HG03045 (cell line): Measurements from ENCODE around the gene DZIP1L.
A peak's percentile ranks its signal among the peaks of the same experiment; 100 is the strongest.

Experiments
- ATAC-seq: cut with Tn5 transposase; IDR thresholded peaks from one replicate; pipeline ENCODE4 v1.9.1; 2021; ENCODE audit warnings: mild to moderate bottlenecking, moderate library complexity; ENCODE audit not compliant: unreplicated experiment

The DZIP1L gene

DNA sequence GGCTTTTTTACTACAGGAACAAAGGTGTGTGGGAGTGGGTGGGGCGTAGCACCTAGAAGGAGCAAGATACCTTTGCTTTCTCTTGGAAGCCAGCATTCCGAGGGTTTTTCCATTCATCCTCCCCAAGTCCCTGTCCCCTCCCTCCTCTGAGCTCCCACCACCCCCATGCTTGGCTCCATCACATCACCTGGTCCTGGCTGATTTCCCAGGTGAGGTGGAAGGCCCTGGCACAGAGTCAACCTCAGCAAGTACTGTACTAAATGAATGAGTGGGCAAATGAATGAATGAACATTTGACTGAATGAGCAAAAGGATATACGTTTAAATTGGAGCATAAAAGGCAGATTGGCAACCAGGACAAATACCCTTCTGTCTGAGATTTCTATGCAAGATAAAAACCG, 45.4 kb downstream of the DZIP1L start:
- no peak for ATAC-seq

DNA sequence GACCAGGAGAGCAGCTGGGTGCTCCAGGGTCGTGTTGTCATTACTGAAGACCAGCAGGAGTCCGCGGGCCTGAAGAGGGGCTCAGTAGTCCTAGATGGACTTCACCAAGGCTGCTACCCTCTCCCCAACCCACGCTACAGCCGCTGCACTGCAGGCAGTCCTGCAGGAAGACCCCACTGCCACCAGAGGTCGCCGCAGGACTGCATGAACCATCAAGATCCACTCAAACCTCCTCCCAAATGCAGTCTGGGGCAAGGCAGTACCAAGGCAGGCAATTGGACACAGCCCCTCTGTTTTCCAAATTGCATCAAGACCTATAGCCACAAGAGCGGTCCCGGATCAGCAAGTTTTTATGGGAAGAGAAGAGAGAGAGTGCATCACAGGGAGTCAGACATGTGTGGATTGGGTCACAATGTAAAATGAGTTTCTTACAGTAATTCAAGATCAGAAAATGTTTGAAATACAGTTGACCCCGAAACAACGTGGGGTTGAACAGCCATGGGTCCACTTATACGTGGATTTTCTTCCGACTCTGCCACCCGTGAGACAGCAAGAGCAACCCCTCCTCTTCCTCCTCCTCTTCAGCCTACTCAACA, 46.7 kb downstream of the DZIP1L start:
- ATAC-seq, result peak; percentile 77

DNA sequence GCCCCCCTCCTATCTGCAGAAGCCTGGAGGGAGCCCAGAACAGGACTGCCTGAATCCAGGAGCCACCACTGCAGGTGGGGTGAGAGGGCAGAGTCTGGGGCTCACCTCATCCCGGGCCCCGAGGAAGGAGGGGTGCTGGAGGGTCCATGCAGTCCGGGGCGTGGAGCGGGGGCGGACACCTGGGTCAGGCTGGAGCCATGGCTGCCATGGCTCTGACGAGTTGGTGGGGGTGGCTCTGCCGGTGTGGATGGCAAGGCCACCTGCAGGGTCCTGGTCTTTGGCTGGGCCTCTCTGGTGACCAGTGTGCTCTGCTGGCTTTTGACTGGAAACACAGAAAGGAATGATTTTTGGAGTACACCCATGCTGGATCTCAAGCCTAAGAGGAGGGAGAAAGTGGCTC, 47.4 kb downstream of the DZIP1L start:
- ATAC-seq, result no peak

DNA sequence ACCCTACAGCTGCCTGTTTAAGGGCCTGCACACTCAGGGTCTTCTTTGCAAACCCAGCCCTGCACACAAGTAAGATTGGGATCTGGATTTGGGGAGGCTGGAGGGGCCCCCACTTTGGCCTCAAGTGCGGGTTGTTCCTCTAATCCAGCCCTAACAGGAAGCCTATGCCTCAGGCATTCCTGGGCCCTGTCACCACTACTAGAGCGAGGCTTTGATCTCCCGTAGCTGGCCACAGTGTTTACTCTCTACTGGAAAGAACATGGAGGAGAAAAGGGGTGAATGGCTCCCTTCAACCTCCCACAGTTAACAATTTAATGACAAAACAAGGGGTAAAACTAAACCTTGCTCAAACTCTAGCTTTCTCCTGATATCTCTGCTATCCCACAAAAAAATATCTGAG, 48.4 kb downstream of the DZIP1L start:
- ATAC-seq, result no peak

DNA sequence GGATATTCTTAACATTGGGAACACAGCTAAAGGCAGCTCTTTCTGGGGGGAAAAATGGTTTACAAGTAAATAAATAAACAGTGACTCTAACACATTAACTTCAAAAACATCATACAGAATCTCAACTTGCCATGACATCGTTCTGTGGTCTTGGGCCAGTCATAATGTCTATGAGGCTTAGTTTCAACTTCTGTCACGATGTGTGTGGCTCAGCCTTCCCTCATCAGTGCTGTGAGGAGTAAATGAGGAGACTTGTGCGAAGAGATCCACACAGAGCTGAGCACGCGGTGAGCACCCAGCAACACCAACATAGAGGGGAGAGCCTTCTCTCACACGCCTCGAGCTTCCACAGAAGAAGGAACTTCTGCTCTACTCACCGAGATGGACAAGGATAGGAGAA, 49.0 kb downstream of the DZIP1L start:
- ATAC-seq, result peak; percentile 93

DNA sequence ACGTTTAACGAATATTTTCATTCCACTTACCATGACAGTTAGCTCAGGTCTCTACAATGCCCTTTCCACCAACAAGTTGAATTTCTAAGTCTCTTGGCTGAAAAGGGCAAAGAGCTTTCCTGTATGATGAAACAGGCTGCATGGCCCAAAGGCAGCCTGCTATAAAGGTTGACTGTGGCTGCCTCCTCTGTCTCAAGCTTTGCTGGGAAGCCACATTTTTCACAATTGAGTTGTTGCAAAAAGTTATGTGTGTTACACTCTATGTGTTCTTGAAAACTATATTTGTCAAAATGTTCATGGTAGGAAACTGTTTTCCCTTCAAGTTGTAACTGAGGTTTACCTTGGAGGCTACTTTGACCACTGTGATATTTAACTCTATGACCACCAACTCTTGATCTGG, 49.5 kb downstream of the DZIP1L start:
- ATAC-seq, result no peak

DNA sequence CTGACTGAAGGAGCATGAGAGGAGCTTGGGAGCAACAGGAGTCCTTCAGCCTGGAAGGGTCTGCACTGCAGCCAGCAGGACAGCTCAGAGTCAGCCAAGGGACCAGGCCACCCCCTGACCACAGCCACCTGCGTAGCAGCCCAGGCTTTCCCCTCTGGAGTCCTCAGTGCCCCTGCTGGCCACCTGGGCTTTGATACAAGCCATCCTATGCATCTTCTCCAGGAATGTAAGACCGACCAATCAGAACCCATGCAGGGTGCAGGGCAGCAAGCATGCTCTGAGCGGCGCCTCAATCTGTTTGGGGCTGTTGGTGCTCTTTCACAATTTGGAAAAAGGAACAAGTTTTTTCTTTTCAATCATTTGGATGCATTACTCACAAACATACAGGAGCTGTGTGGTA, 52.0 kb downstream of the DZIP1L start:
- ATAC-seq, result no peak

DNA sequence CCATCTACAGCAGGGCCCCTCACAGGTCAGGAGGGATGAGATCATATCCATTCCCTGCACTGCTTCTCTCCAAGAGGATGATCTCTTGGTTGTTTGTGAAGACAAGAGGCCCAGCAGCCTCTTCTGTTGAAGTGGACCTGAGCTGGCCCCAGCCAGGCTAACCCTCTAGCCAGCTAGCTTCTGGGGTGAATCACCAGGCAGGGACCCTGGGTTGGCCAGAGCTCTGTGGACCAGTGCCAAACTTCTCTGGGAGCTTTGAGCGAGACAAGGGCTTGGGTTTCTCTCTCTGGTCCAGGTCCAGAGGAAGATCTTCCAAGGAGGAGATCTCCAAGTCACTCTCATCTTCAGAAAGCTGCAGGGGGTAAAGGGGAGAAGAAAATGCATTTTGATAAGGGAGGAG, 52.8 kb downstream of the DZIP1L start:
- ATAC-seq, result no peak

DNA sequence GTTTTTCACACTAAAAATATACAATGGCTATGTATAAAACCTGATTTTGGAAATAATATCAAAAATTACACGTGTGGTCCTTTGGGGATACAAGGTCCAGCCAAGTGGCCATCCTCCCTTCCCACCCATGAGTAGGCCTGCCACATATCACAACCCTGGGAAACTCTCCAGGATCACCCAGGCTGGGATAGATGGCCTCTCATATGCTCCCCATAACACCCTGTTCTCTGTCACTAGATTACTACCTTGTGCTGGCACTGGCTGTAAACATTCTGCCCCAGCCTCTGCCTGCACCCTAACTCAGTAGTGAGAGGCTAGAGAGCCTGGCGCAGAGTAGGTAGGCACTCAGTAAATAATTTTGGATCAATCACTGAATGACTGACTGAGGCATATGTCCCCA, 53.4 kb downstream of the DZIP1L start:
- ATAC-seq, result no peak

DNA sequence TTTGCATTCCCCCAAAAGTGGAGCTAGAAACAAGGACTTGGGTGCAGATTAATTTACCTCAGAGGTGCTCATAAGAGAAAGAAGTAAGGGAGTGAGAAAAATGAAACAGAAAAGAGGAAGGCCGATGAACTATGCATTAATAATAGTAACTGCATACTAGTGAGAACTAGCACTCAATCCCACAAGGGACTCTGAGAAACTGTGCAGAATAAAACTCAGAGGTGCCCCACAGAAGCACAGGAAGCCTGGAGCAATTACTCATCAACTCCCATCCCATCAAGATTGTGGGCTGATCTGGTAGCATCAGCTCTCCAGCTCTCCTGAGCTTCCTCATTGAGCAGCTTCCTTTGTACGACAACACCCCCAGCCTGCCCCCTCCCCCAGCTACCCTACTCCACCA, 54.6 kb downstream of the DZIP1L start:
- ATAC-seq, result no peak

DNA sequence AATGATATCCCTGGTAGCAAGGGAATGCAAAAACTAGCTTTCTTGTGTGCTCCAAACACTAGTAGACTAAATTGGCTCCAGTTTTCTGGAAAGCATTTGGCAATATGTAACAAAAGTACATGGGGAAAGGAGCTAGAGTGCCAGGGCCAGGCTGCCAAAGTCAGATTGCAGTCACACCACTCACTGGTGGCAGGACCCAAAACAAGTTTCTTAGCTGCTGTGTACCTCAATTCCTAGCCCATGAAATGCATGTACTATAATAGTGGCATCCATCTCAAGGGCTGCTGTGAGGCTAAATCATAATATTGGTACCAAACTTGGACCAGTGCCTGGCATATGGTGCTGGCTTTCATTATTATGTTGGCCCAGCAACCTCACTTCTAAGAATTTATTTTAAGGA, 56.1 kb downstream of the DZIP1L start:
- ATAC-seq, result no peak

DNA sequence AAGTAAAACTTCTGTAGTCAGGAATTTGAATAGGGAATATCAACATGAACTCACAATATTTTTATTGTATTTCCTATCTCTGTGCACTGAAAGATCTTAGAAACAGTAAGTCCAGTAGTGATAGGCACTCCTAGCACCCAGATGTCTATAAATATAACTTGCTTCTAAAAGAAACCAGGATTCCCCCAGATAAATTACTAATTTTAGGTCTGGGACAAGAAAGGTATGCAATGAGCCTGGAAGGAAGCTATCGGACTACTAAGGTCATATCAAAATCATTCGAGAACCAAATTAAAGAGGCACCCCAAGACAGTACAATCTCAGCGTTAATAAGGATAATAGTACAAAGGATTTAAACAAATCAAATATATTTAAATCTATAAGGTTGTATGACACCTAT, 58.0 kb downstream of the DZIP1L start:
- ATAC-seq, result no peak

DNA sequence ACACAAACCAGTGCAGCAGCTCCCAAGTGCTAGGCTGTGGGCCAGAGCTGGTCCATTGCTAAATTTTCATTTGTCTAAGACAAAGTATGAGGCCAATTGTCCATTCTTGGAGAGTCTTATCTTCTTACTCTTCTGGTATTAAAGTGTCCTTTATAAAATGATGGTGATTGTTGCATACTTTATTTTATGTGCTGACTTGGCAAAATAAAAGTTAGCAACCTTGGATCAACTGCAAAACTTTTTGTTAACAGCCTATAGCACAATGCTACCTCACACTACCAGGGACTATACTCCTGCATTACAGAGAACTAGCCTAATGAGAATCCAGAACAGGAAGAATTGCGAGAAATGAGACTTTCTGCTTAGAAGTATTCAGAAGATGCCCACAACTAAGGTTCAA, 61.4 kb downstream of the DZIP1L start:
- ATAC-seq, result no peak

DNA sequence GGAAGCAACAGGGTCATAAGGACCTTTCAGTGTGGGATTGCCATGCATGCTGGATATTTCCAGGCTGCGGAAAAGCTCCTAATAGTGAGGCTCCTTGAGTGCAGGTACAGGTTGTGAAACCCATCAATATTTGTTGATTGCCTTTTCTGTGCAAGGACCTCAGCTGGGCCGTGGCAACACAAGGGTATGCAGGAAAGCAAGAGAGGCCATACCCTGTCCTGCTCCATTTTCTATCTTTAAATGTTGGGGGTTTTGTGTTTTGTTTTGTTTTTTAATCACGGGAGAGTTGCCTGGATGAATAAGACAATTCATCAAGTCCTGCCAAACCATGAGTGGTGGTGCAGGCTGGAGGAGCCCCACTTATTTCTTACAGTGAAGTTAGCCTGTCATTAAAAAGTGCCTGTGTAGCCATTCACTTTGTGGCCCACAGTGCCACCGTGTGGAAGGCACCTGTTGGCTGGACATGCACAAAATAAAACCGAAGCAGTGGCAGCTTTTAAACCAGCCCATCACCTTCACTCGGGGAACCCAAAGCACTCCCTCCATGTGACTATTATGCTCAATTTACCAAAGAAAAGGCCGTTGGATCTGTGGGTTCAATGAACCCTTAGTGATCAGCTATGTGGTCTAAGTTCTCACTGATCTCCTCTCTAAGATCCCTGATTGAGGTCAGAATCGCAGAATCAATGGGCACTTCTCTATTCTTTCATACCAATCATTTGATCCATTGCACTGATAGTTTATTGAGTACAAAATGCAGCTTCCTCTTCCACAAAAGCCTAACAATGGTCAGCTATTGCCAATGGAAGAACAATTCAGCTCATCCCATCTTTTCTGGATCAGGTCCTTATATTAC, 63.2 kb downstream of the DZIP1L start:
- ATAC-seq, result peak; percentile 73

DNA sequence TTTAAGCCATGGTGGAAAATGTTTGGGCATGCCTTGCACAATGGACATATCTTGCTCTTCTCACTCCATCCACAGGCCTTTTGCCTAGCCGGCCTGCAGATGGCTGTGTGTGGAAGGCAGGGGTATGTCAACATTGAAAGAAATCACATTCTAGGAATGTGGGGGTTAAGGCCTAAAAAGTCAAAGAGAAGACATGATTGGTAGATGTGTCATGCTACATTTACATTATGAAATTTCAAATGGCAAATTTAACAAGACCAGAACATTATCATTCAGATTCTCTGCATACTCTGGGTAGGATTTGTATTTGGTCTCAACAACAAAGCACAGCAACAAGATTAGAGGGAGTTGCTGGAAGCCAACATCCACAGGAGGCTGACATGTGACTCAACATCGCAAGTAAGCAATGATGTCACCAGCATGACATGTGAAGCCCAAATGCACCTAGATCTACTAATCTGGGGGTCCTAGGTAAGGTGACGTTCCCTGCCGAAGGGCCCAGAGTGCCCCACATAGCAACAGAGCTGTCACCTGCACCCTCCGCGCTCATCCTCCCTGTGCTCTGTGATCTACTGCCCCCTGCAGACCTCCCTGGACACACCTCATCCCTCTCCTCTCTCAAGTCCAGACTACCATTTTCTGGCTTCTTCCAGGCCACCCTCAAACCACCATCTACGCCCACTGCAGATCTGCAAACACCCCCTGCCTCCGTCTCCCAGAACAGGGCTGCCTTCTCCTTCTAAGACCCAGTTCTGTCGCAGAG, 66.1 kb downstream of the DZIP1L start:
- no peak for ATAC-seq

DNA sequence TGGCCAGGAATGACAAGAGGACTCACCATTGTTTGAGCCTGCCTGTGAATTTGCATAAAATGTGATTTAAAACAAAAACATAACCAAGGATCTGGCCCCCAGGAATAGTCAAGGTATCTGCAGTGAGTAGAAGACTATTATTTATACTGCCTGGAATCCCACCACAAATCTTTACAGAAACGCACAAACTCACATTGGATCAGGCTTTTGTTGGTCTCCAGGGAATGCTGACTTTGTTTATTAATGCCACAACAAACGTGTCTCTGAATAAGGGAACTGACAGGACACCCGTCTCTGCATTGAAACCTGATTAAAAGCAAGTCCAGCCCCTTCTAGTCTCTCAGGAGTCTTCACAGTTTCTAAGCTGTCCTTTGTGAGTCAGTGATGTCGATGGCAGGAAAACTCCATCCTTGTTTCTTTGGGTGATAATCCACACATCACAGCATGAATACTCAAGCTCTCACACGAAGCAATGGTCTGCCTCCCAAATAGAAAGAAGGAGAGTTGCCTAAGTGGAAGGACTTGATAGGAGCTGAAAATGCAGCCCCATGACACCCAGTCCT, 67.7 kb downstream of the DZIP1L start:
- ATAC-seq, result no peak

DNA sequence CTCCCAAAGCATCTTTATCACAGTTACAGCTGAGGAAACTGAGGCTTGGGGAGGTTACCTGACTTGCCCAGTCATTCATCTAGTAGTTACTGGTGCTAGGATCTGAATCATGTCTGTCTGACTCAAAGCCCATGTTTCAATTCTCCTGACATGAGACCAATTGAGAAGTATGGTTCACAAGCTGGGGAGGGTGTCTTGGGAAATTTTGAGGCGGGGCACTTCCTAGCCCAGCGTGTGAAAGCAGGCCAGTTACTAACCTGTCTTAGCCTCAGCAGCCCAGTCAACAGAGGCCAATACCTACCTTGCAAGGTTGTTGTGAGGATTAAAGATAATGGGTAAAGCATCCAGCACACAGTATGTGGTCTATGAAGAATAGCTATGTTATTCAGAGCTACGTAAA, 68.5 kb downstream of the DZIP1L start:
- ATAC-seq, result peak; percentile 80

DNA sequence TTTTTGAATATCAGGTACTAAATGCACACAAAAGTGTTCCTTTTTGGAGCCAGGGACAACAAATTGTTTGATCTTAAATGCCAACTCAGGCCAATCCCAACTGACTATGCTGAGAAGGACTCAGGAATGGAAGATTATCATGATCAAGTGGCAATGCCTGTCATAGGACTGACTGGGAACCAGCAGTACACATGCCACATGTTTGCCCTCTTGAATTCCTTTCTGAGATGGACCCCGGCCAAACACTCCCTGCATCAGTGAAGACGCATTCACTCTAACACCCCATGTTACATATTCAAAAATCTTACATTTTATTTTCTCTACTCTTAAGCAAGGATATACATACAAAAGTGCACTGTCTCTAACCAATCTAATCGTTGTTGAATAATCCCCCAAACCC, 69.3 kb downstream of the DZIP1L start:
- no peak for ATAC-seq

DNA sequence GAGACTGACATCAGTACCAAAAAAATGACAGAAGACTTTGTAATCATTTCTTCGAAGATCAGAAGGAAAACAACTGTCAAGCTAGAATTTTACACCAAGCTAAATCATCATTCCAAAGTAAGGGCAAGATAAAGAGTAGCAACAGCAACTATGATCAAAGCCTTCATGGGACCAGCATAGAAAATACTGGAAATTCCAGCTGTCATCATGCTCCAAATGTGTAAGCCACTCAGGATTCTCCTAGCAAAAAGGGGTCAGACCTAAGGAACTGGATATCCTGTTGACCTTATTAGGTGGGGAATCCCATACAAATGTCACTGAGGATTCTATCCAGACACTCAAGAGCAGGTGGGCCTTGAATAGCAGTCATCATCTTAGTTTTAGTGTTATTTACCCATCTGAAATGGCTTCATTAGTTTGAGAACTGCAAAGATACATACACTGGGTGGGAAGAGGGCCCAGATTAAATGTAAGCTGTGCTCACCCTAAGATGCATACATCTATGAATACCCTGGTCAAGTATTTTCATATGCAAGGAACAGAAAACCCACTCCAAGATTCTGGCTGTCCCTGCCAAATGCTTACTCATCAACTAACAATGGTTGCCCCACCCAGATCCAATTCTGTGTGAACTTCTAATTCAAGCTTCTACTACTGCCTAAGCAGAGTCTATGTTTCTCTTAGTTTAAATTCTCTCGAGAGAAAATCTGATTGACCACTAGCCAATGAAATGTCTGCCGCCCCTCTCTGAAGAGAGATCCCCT, 72.0 kb downstream of the DZIP1L start:
- no peak for ATAC-seq

DNA sequence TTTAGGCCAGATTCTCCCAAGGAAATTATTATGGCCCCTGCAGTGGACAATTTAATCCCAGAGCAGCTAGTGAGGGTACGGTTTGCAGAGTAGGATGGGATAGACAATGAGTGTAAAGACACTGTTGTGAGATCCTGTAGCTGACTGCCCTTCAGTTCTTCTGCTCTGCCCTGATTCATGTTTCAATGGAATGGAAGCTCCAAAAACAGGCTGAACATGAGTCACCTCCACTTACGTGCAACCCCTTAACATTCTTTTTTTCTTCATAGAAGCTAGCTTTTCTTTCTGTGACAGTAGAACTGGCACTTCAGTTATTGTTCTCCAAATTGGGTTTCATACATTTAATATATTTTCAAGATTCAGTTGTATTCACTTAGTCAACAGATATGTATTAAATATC, 73.4 kb downstream of the DZIP1L start:
- no peak for ATAC-seq
